GM18526 (cell line): ENCODE results near the gene CFAP299.

Source experiments
- POLR2A ChIP-seq: IDR thresholded peaks from 3 replicates; pipeline ENCODE4 v1.6.1; 2011; ENCODE audit not compliant: insufficient read length; ENCODE audit errors: extremely low read depth

CFAP299 gene

DNA sequence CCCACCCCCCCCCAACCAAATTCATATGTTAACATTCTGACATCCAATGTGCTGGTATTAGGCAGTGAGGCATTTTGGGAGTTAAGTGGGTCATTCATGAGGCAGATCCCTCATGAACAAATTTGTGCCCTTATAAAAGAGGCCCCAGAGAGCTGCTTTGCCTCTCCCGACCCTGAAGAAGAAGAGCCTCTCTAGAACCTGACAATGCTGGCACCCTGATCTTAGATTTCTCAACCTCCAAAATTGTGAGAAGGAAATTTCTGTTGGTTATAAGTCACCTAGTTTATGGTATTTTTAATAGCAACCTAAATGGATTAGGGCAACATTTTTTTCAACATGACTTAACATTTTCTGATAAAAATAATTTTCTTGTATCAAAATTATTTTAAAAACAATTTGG is 296.3 kb downstream of the CFAP299 start:
- TF ChIP-seq POLR2A, result no peak

DNA sequence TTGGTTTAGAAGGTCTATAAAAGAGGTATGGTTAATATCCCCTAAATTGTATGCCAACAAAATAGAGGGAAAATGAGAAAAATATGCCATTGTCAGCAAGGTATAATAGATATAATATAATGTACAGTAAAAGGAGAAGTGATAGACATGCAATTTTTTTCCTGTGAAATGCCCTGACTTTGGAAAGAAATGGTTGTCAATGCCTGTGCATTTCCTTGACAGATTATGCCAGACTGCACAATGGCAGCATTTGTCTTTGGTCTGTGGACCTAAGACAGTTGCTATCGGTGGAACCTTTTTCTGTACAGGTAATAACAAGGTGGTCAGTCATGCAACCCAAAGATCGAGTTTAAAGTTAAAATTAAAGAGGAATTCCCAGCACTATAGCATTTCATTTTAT is 301.7 kb downstream of the CFAP299 start:
- TF ChIP-seq POLR2A, result no peak

DNA sequence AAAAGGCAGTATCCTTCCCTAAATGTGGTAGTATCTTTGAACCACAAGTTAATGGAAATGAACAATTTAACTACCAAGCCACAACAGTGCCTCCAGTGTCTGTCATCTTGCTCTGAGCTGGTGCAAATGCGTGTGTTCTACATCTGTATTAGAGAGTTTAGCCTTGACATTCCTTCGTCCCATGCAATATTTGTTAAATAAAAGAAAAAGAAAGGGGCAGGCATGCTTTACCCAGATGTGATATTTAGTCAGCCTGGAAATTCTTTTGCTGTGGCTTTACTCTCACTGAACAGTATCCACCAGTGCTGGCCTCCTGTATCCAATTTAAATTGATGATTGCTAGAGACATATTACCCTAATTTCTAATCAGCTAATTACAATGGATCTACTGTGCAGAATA is 310.5 kb downstream of the CFAP299 start:
- no peak for TF ChIP-seq POLR2A

DNA sequence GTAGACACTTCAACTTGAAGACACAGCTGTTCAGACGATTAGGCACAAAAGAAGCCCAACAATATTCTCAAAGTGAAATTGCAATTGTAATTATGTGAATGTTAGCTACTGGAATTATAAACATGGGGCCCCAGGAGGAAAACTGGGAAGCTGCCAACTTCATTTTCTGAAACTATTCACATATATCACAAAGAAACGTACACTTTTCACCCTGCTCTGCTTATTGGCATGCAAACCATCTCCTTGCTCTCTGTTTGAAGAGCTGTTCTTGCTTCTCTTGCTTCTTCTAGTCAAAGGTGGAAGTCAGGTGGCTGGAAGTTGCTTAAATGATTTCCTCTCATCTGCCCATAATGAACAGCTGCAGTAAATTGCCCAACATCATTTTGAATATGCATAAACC is 320.1 kb downstream of the CFAP299 start:
- no peak for TF ChIP-seq POLR2A

DNA sequence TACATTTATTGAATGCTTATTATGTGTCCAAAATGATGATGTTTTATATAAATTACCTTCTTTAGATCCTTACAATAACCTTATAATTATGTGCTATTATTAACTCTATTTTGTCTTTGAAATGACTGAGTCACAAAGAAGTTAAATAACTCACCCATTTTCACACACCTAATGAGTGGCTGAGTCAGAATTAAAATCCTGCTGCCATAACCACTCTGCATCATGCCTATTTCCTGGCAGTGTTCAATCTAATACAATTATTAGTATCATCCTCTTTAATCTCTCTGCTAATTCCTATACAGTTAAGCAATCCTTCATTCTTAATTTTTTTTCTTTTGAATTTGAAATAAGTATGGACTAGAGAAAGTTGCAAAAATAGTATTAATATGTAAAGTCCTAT is 342.9 kb downstream of the CFAP299 start:
- no peak for TF ChIP-seq POLR2A

DNA sequence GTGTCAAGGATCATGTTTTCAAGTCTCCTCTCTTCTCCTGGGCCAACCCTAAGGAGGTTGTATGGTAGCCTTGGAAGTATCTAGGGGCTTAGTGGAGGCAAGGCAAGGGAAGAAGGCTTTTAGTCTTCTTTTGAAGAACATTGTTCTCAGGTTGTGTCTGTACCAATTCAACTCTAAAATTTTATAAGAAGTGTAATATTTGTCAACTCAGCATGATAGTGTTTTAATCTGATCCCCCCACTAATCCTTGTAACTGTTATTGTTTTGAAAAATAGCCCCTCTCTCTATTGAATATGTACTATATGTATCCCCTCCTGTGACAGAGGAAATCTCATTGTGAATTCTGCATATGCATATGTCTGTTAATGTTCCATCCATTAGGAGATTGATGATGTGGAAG is 345.4 kb downstream of the CFAP299 start:
- TF ChIP-seq POLR2A, result no peak

DNA sequence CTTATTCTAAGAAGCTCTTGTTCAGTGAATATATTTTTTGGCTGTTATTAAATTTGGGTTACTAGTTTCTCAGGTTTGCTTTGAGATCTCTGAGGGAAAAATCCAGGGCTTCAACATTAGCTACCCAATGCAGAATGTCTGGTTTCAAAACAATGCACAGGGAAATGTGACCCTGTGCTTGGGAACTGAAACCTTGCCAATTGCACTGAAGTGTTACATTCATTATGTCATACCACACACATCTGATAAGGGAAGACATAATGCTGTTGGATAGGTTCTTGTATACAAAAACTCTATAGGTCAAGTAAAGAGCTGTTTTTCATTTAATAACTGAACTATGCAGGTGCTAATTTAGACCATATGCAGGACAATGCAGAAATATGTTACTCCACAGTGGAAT is 349.7 kb downstream of the CFAP299 start:
- no peak for TF ChIP-seq POLR2A

DNA sequence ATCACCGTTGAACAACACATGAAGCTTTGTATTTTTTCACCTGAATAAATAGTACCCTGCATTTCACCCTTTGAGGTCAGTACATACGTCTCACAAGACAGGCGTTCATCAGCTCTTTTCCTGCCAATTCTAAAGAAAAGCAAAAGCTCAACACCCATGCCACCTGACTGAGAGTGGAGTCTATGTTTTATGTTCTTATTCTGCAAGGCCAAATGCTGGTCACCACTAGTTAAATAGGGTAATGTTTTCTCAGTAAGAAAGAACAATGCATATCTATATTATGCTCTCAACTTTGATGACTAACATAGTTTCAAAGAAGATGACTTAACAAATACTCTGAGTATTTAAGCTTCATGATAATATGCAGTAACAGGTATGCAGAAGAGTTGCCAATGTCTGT is 358.6 kb downstream of the CFAP299 start:
- no peak for TF ChIP-seq POLR2A

DNA sequence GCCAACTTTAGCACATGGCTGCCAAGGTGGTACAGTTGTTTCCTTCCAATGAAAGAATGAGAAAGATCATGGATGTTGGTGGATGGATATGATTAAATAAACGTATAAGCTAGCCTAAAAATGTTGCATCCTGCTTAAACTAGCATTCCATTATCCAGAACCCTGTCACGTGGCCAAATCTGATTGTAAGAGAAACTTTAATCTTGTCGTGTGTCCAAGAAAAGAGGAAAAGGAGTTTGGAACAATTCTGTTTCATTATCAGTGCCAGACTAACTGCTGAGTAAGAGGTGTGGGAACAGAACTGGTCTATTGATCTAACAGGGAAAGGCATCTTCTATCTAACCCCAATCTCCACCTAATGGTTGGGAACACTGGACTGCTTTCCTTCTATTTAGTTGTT is 369.8 kb downstream of the CFAP299 start:
- no peak for TF ChIP-seq POLR2A

DNA sequence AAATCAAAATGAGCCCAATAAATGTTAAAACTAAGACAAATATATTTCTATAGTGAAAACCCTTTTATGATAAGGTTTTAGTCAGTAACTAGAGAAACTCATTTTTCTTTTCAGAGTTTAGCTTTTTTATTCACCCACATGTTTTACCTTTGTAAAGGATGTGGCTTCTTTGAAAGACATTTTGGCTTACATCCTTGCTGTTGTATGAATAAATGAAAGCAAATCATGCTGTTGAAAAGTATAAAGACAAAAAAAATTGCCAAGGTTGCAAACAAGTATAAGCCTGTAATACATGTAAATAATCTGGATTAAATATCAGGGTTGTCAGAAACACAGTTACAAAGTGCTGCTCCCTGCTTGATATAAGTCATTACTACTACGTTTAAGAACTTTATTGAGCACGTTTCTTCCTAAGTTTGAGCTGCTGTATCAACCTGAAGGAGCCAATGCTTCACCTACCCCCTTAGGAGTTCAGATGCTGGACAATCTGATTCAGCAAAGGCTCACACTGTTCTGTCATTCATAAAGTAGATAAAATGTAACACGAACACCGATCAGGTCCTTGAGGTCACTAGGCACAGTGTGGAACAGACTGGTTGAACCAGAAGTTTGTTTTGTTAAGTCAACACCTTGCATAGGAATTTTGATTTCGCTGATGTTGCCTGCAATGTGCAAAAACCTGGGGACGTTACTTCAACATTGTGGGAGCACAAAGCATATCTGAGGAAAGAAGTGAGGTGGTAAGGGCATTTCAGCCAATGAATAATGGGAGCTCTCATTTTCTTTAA is 373.7 kb downstream of the CFAP299 start:
- TF ChIP-seq POLR2A, result no peak

DNA sequence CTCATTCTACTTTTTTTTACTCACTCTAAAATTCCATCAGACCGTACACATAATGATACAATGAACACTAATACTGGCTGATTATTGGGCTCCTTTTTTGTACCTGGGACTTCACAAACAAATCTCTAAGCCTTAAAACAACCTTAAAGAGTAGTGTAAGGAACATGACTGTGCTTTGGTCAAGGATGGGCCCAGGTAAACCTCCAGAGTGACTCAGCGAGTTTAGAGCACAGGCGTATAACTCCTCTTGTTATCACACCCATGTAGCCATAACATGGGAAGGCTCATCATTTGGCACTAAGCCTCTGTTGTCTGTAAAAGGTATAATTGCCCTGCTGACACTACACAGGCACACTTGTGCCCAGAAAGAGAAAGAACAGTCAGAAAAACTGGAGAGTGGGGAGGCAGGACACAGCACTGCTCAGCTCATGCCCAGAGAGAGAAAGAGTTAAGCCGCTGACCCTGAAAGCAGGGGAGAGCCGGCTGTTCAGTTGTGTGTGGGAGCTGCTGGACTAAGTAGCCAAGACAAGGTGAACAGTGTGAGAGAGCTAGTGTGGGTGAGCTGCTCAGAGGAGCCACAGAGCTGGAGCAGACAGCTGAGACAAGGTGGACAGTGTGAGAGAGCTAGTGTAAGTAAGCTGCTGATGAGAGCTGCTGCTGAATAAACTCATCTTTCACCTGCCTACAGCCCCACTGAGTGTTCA is 375.4 kb downstream of the CFAP299 start:
- TF ChIP-seq POLR2A, result no peak

DNA sequence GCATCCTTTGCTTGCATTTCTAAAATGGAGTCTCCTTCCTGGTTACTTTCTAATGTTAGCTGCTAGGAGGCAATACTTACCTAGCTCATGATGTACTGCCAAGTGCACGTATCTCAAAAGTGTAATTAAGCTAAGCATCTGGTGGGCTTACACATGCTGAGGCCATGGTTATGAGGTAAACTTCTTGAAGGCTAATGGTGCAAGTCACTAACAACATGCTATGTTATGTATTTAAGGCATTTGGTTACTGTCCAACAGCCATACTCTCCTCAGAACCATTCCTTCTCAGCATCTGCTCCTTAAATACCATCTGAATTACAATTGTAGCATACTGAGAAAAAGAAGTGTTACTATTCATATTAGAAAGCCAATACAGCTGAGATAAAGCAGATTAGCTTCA is 376.4 kb downstream of the CFAP299 start:
- no peak for TF ChIP-seq POLR2A

DNA sequence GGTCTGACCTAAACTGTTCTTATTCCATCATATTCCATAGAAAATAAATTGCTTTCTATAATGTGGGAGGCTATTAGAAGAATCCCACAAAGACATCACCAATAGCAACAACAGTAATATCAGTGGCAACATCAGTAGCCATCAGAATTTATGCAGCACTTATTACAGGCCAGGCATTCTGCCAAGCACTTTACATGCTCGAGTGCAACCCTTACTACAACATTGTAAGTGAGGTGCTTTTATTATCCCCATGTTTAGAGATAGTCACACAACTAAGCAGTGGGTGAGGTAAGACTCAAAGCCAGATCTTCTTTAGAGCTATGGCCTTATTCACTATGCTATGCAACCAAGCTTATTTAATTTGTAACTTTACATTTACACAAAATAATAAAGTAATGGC is 377.9 kb downstream of the CFAP299 start:
- TF ChIP-seq POLR2A, result no peak

DNA sequence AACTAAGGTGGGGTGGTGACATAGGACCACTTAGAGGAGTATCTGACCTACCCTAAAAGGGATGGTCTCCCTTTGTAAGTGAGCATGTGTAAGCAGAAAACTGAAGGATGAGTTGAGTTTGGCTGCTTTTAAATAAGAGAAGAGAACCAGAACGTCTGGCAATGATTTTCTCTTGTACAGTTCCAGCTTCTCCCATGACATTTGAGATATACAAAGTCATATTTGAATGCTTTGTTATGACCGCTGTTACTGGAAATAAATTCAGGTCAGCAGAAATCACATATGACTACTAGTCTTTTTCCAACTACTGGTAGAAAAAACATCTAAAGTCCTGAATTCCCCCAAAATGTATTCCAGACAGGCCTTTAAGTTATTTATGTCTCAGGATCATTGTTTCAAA is 381.7 kb downstream of the CFAP299 start:
- no peak for TF ChIP-seq POLR2A

DNA sequence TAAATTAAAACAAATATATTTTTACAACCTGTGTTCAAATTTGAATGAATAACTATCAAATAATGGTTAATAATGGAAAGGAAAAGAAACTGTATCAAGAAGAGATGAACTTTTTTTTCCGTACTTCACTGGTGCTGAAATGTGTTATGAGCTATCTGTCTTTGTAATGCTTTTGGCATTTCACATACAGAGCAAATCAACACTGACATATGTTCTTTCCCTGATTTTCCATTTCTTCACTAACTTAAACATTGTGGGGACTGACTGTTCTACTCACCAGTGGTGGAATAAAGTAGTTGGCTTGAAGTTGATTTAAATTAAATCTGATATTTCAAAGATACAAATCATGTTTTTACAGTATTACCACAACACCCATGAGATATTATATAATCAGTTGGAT is 390.9 kb downstream of the CFAP299 start:
- no peak for TF ChIP-seq POLR2A

DNA sequence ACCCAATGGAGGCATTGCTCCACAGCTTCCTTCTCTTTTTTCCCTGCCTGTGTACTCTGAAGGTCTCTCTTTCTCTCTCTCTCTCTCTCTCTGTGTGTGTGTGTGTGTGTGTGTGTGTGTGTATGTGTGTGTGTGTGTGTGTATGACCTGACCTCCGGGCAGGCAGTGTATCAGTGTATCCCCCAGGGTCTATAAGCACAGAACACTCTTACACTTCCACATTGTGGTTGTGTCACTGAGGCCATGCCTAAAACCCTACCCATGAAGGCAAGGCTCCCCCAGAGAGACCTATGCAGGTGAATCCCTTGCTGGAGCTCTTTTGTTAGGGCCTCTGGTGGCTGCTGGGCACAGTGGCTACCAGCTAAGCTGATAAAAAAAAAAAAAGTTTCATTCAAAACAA is 394.6 kb downstream of the CFAP299 start:
- TF ChIP-seq POLR2A, result no peak

DNA sequence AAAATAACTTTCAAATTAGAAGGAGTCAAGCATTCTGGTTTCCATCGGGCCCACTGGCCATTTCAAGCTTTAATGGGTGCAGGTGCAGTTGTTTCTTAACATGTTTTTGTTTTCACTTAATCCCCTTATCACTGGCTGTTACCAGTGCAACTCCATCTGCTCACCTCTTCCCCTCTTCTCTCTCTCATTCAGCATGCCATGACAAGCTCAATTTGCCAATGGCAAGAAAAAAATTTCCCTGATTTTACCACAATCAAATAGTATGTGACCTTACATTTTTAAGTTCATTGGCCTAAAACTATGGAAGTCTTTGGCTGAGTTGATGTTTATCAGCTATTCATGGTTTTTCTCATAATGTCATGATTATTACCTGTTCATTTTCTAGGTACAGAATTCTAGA is 395.9 kb downstream of the CFAP299 start:
- no peak for TF ChIP-seq POLR2A

DNA sequence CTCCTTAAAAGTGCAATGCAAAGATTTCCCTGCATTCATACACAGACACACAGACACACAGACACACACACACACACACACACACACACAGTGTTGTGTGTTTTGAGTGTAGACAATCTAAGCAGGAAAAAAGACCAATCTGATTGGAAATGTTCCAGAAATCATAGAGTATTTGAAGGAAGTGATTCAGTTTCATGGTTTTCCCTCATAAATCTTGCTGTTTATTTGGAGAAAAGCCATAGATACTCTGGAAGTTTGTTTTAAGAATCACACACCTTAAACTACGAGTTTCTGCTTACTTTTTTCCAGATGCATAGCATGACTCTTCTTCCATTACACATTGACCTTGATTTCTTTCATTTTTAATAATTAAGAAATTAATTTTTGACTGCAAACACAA is 396.5 kb downstream of the CFAP299 start:
- no peak for TF ChIP-seq POLR2A

DNA sequence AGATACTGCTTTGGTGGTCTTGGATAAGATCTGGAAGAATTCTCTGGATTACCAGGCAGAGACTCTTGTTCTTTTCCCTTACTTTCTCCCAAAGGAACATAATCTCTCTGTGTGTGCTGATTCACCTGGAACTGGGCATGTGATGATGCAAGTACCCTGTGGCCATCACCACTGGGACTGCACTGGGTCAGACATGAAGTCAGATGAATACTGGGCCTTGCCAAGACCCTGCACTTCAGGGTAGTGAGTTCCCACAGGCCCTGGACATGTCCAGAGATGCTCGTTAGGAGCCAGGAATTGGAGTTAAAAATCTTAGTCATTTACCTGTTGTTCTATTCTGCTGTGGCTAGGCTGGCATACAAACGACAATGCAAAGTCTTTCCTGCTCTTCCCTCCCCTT is 404.8 kb downstream of the CFAP299 start:
- TF ChIP-seq POLR2A, result no peak
